Mucosa of stomach (tissue), 1 donor: ENCODE results near the gene MGAT5B.

ENCODE experiments used
- H3K27me3 ChIP-seq: one replicate; pipeline ENCODE4 v1.7.0; 2013; ENCODE audit warnings: mild to moderate bottlenecking, low read length; ENCODE audit not compliant: control insufficient read depth, insufficient read depth
- H3K36me3 ChIP-seq: one replicate; pipeline ENCODE4 v1.7.0; 2013; ENCODE audit warnings: low read length; ENCODE audit not compliant: control insufficient read depth, insufficient read depth
- H3K4me1 ChIP-seq: one replicate; pipeline ENCODE4 v1.7.0; 2013; ENCODE audit warnings: mild to moderate bottlenecking, low read length; ENCODE audit not compliant: control insufficient read depth, insufficient read depth
- H3K4me3 ChIP-seq: one replicate; pipeline ENCODE4 v1.7.0; 2013; ENCODE audit warnings: low read length
- H3K9ac ChIP-seq: one replicate; pipeline ENCODE4 v1.7.0; 2013; ENCODE audit warnings: mild to moderate bottlenecking, low read length, moderate library complexity
- H3K9me3 ChIP-seq: one replicate; pipeline ENCODE4 v1.7.0; 2013; ENCODE audit warnings: mild to moderate bottlenecking, low read length, moderate library complexity; ENCODE audit not compliant: control insufficient read depth
- donor health status: Pancreatic carcinoma.

The MGAT5B gene, protein sequence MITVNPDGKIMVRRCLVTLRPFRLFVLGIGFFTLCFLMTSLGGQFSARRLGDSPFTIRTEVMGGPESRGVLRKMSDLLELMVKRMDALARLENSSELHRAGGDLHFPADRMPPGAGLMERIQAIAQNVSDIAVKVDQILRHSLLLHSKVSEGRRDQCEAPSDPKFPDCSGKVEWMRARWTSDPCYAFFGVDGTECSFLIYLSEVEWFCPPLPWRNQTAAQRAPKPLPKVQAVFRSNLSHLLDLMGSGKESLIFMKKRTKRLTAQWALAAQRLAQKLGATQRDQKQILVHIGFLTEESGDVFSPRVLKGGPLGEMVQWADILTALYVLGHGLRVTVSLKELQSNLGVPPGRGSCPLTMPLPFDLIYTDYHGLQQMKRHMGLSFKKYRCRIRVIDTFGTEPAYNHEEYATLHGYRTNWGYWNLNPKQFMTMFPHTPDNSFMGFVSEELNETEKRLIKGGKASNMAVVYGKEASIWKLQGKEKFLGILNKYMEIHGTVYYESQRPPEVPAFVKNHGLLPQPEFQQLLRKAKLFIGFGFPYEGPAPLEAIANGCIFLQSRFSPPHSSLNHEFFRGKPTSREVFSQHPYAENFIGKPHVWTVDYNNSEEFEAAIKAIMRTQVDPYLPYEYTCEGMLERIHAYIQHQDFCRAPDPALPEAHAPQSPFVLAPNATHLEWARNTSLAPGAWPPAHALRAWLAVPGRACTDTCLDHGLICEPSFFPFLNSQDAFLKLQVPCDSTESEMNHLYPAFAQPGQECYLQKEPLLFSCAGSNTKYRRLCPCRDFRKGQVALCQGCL

DNA sequence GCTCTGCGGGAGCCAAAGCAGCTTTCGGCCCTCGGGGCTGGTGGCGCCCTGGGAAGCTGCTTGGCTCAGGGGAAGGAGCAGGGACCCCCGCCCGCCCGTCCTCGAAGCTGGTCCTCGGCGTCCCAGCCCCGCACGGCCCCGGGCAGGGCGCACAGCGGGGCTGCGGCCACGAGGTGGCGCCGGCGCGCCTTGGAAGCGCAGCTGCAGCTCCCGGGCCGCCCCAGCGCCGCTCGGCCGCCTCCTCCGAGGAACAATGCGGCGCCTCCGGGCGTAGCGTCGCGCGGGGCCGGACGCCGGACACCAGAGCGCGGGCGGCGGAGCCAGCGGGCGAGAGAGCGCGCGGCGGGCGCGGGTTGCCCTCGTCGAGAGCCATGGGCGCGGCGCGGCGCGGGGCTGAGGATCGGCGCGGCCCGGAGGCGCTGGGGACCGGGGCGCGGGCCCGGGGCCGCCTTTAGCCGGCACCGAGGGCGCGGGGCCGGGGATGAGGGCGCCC, at the start of gene MGAT5B:
Gene MGAT5B, plus strand, starts transcription at position 229 of the 493 bp plus-strand sequence. CDS start 626 bp downstream, outside the sequence.
- Histone ChIP-seq H3K4me1 (peaks cover 9% of the 10 kb centered on the region), H3K4me3 (no peak within 1 kb of the TSS), H3K9ac (no peak within 1 kb of the TSS), H3K36me3 (no peaks in the 10 kb centered on the region), H3K9me3 (no peaks in the 10 kb centered on the region), H3K27me3 (peaks cover 44% of the 10 kb centered on the region)

DNA sequence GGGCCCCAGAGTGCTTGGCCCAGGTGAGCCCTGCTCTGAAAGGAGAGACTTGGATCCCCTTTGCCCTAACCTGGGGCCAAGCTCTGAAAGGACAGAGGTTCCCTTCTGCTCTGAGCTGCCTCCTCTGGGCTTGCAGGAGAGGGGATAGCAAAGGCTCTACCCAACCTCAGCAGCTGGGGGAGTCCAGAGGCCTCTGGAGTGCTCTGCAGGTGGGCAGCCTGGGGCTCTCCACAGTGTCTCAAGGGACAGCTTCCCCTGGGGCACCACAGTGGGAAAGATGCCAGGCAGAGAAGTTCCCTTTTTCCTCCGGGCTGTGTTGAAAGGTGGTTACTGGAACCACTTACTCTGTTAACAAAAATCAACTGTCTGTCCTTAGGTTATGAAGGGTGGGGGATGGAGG, 48.2 kb upstream of the MGAT5B start:
- H3K4me3 ChIP-seq: no peak overlapping the region
- H3K9ac ChIP-seq: no peak overlapping the region
- no peaks in the 10 kb centered on the region for H3K36me3 ChIP-seq
- peaks cover 11% of the 10 kb centered on the region for H3K27me3 ChIP-seq
- no peaks in the 10 kb centered on the region for H3K9me3 ChIP-seq
- H3K4me1 ChIP-seq: no peaks in the 10 kb centered on the region

DNA sequence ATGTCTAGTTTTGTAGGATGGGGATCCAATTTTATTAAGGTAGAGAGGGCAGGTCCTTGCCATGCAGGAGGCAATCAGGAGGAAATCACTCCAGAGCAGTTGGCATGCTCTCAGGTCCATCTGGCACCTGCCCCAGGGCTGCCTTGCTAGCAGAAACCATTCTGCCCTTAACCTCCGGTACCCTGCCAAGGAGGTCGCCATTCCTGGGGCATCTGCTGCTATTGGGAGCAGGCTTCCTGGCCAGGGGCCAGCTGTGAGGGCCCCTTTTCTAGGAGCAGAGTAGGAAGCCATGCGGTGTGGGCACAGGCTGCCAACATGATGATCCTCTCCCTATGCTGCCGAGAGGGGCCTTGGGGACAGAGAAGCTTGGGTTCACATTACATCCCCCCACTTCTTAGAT, 47.6 kb upstream of the MGAT5B start:
- Histone ChIP-seq H3K36me3 (no peaks in the 10 kb centered on the region), H3K27me3 (peaks cover 11% of the 10 kb centered on the region), H3K9ac (no peak overlapping the region), H3K9me3 (no peaks in the 10 kb centered on the region), H3K4me3 (no peak overlapping the region), H3K4me1 (no peaks in the 10 kb centered on the region)

DNA sequence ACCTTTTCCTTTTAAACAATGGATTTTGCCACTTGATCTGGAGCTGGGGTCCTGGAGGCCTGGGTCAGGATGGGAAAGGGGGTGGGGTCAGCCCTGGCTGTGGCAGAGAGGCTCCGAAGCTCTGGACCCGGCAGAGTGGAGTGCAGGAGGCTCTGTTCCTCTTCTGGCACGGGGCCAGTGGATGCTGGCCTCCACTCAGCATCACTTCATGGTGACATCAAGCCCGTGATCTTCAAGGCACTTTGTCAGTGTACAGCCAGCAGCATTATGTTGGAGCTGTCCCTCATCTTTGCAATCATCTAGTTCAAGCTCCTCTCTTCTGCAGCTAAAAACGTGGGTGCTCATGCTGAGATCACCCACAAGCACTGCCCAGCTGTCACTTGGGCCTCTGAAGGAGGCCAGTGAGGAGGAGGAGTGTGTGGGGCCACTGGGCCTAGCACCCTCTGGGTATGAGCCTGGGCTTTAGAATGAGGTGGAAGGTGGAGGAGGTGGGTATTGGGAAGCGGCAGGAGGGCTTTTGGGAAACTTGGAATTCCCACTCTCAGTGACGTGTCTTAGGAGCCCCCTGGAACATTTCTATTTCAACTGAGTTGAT, 45.9 kb upstream of the MGAT5B start:
- no peaks in the 10 kb centered on the region for H3K36me3 ChIP-seq
- no peaks in the 10 kb centered on the region for H3K4me1 ChIP-seq
- no peak overlapping the region for H3K4me3 ChIP-seq
- no peaks in the 10 kb centered on the region for H3K9me3 ChIP-seq
- H3K27me3 ChIP-seq: peaks cover 7% of the 10 kb centered on the region
- no peak overlapping the region for H3K9ac ChIP-seq

DNA sequence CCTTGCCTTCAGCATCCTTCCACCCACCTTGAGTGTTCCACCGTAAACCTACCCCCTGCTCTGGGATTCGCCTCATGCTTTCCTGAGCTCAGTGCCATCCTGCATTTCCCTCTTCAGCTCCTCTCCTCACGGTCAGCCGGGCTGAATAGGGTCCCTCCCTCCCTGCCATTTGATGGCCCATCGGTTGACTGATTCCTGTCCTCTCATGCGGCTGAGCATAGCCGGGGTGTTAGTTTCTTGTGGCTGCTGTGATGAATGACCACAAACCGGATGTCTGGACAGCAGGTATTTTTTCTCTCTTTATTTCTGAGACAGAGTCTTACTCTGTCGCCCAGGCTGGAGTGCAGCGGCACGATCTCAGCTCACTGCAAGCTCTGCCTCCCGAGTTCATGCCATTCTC, 44.1 kb upstream of the MGAT5B start:
- Histone ChIP-seq H3K9me3 (no peaks in the 10 kb centered on the region), H3K4me3 (no peak overlapping the region), H3K36me3 (no peaks in the 10 kb centered on the region), H3K4me1 (no peaks in the 10 kb centered on the region), H3K9ac (no peak overlapping the region), H3K27me3 (peaks cover 7% of the 10 kb centered on the region)

DNA sequence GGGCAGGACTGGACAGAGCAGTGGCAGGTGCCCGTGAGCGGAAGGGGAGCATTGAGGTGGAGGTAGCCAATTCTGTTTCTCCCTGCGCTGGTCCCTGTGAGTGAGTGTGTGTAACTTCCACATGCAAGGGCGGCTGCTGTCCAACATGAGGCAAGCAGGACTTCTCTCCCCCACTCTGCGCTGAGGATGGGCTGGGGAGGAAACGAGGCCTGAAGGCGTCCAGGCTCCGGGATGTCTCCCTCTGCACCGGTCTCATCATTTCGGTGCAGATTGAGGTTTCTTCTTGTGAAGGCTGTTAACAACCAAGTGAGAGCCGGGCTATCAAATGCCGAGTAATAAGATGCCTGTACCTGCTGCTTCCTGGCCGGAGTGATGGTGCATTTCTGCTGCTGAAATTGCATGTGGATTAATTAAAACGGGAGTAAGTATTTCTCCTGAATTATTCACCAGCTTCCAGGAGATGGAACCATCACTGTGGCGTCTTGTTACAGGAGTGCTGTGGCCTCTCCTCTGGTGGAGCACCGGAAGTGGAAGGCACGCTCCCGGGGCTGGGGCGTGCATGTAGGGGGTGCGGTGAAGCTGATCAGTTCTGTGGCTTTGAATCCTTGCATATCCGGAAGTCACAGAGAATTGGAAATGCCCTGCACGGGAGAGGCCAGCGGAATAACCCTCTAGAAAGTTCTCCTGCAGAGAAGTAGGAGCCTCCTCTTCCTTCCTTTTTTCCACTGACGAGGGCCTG, 41.7 kb upstream of the MGAT5B start:
- Histone ChIP-seq H3K9ac (no peak overlapping the region), H3K36me3 (no peaks in the 10 kb centered on the region), H3K4me1 (no peaks in the 10 kb centered on the region), H3K4me3 (no peak overlapping the region), H3K9me3 (no peaks in the 10 kb centered on the region), H3K27me3 (no peaks in the 10 kb centered on the region)

DNA sequence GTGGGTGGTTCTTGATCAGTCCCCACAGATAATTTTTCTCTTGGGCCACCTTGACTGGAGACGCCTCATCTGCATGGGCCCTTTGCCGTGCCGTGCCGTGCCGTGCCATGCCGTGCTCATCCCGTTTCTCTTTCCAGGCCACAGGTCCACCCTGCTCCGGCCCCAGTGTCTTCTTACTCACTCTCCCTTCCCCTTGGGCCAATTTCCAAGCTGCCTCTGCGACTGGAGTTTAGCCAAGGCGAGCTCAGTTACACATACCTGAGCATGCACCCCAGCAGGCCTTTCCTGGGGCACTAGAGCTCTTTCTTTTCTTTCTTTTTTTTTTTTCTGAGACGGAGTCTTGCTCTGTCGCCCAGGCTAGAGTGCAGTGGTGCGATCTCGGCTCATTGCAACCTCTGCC, 40.5 kb upstream of the MGAT5B start:
- Histone ChIP-seq H3K36me3 (no peaks in the 10 kb centered on the region), H3K9ac (no peak overlapping the region)

DNA sequence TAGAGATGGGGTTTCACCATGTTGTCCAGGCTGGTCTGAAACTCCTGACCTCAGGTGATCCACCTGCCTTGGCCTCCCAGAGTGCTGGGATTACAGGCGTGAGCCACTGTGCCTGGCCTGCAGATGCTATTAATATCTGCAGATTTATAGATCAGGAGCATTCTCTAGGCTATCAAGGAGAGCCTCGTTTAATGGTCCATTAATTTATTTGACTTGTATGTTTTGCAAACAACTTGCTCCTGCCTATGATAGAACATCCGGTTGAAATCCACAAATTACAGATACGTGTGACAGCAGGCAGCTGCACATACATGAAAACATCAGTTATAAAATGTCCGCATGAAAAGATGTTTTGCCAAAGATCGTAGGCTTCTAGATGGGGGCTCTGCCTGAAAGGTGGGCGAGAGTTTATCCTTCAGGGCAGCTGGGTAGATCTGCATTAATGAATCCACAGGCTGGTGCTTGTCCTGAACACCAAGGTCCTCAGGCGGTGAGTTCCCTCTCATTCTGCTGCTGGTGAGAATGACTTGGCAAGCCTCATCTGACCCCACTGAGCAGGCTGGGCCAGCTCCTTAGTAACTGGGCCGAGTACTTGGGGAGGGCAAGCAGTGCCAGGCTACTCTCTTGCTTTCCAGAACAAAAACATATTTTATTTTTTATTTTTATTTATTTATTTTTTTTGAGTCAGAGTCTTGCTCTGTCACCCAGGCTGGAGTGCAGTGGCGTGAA, 37.1 kb upstream of the MGAT5B start:
- H3K36me3 ChIP-seq: no peaks in the 10 kb centered on the region
- no peaks in the 10 kb centered on the region for H3K27me3 ChIP-seq
- H3K9ac ChIP-seq: no peak overlapping the region

More for the DNA sequence above, 40.5 kb upstream of the MGAT5B start:
- Histone ChIP-seq H3K4me3 (no peak overlapping the region), H3K27me3 (no peaks in the 10 kb centered on the region), H3K9me3 (no peaks in the 10 kb centered on the region), H3K4me1 (no peaks in the 10 kb centered on the region)

DNA sequence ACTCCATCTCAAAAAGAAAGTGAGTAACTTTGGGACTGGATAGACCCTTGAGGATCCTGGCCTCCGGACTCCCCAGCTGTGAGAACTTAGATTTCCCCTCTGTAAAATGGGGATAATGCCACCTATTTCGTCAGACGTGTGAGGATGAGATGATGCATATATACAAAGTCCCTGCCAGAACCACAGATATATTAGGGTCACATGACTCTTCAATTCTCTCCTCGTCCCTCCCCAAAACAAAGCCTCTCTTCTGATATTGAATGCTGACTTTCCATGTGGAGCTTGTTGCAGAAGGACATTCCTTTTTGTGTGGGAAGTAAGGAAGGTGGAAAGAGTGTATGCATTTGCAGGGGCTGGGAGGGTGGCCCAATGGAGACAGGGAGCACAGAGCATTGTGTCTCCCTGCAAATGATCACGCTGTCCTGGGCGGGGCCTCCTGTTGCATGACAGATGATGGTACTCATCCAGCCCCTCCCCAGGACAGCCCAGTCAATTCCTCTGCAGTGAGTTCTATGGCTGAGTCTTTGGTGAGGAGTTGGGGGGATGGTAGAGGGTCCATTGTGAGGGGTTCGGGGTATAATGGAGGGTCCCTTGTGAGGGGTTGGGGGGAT, 35.1 kb upstream of the MGAT5B start:
- Histone ChIP-seq H3K4me3 (no peak overlapping the region), H3K9me3 (no peaks in the 10 kb centered on the region), H3K36me3 (no peaks in the 10 kb centered on the region), H3K9ac (no peak overlapping the region), H3K4me1 (no peaks in the 10 kb centered on the region), H3K27me3 (no peaks in the 10 kb centered on the region)

More for the DNA sequence above, 37.1 kb upstream of the MGAT5B start:
- Histone ChIP-seq H3K4me3 (no peak overlapping the region), H3K4me1 (no peaks in the 10 kb centered on the region), H3K9me3 (no peaks in the 10 kb centered on the region)

DNA sequence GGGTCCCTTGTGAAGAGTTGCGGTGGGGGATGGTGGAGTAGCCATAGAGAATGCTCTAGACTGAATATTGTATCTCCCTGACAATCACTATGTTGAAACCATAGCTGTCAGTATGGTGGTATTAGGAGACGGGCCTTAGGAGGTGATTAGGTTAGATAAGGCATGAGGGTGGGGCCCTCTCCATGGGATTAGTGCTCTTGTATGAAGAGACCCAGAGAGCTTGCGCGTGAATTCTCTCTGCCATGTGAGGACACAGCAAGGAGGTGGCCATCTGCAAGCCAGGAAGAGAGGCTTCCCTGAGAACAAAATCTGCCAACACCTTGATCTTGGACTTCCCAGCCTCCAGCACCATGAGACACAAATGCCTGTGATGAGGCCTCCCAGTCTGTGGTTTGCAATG, 34.5 kb upstream of the MGAT5B start:
- no peaks in the 10 kb centered on the region for H3K4me1 ChIP-seq
- no peaks in the 10 kb centered on the region for H3K36me3 ChIP-seq
- H3K27me3 ChIP-seq: no peaks in the 10 kb centered on the region
- no peak overlapping the region for H3K9ac ChIP-seq
- H3K9me3 ChIP-seq: no peaks in the 10 kb centered on the region
- no peak overlapping the region for H3K4me3 ChIP-seq

DNA sequence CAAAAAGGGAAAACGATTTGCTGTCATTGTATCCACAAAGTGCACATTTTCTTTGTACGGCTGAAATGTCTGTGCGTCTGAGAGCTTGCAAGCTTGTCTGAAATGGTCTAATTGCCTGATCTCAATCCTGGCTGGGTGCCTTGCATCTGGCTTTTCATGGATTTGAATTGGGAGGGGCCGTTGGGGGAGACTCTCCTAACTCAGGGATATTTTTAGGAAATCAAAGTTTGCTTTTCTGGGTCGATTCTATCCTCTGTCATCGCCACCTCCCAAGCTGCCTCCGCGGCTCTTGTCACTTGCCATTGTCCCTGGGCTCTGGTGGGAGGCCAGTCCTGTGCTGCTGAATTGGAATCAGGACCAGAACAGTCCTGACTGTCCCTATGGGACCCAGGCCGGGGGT, 33.3 kb upstream of the MGAT5B start:
- Histone ChIP-seq H3K9ac (no peak overlapping the region), H3K4me1 (no peaks in the 10 kb centered on the region), H3K36me3 (no peaks in the 10 kb centered on the region), H3K27me3 (peaks cover 2% of the 10 kb centered on the region), H3K4me3 (no peak overlapping the region), H3K9me3 (no peaks in the 10 kb centered on the region)
